Measurements from ENCODE around the gene C1orf50.

Gene C1orf50

GRCh38 chr1:42736152-42736551 is 30.9 kb upstream of the C1orf50 start:
- FAIRE-seq (no peak), DNase-seq (ENCODE audit: insufficient read length, low spot score) (no peak)
- TF ChIP-seq, protein P1, sequence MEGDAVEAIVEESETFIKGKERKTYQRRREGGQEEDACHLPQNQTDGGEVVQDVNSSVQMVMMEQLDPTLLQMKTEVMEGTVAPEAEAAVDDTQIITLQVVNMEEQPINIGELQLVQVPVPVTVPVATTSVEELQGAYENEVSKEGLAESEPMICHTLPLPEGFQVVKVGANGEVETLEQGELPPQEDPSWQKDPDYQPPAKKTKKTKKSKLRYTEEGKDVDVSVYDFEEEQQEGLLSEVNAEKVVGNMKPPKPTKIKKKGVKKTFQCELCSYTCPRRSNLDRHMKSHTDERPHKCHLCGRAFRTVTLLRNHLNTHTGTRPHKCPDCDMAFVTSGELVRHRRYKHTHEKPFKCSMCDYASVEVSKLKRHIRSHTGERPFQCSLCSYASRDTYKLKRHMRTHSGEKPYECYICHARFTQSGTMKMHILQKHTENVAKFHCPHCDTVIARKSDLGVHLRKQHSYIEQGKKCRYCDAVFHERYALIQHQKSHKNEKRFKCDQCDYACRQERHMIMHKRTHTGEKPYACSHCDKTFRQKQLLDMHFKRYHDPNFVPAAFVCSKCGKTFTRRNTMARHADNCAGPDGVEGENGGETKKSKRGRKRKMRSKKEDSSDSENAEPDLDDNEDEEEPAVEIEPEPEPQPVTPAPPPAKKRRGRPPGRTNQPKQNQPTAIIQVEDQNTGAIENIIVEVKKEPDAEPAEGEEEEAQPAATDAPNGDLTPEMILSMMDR (IDR thresholded peaks at IDR 0.05; ENCODE audit: insufficient read depth, missing control alignments), result no peak

DNA sequence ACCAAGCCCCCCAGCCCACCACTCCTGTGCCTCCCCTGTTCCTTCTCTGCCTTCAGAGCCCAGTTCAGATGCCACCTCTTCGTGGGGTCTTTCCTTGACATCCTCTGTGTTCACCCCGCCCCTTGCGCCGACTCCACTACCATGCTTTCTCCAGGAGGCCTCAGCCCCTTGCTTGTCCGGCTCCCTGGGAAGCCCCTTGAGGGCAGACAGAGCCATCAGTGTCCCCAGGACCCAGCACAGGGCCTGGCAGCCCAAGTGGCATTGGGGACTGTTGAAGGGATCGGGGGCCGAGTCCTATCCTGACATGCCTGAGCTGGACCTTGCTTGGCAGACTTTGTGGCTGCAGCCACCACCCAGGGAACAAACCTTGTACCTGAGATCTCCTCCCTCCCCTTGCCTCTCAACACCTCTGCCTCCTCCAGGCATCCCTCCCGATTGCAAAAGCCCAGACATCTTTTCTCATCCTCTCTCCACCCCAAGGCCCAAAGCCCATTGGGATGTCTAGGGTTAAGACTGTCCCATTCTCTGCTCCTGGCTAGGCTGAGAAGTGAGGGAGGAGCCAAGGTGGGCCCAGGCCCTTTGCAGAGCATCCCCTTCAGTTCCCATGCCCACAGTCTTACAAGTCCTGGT is 30.4 kb upstream of the C1orf50 start:
- TF ChIP-seq, protein P1 (IDR thresholded peaks at IDR 0.05; ENCODE audit: insufficient read depth, missing control alignments), result no peak
- no peak for FAIRE-seq
- DNase-seq (ENCODE audit: insufficient read length, low spot score), result no peak

- DNase-seq (ENCODE audit: insufficient read length, low spot score) (no peak), FAIRE-seq (no peak)
Measured at GRCh38 chr1:42737257-42737656, 29.8 kb upstream of the C1orf50 start.

DNA sequence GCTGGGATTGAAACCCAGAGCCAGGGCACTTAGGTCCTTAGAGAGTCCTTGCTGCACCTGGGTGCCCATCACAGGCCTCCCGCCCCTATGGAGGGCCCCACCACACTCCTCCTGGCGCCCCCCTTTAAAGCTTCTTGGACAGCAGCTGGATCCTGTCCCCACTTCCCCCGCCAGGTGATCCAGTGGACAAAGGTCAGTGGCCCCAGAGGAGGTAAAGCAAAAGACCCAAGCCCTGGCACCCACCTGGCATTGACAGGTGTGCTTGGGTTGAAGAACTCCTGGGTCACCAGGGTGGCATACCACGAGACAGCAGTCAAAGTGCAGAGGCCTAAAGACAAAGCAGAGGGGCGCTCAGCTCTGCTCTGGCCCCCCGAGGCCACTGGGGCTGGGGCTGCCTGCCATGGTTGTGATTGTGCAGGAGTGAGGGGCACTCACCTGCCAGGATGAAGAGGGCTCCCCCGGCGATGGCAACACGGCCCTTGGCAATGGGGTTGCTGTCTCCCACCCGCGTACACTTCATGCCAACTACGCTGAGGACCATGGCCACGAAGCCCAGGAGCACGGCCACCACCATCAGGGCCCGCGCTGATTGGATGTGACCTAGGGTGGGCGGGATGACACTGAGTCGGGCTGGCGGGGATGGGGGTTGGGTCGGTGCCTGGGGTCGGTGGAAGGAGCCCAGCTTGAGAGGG is 28.9 kb upstream of the C1orf50 start:
- DNase-seq (ENCODE audit: insufficient read length, low spot score) (no peak), FAIRE-seq (no peak)
- TF ChIP-seq, protein P1 (IDR thresholded peaks at IDR 0.05; ENCODE audit: insufficient read depth, missing control alignments), result no peak

More at GRCh38 chr1:42737257-42737656, 29.8 kb upstream of the C1orf50 start:
- TF ChIP-seq, protein P1 (IDR thresholded peaks at IDR 0.05; ENCODE audit: insufficient read depth, missing control alignments), result no peak

DNA sequence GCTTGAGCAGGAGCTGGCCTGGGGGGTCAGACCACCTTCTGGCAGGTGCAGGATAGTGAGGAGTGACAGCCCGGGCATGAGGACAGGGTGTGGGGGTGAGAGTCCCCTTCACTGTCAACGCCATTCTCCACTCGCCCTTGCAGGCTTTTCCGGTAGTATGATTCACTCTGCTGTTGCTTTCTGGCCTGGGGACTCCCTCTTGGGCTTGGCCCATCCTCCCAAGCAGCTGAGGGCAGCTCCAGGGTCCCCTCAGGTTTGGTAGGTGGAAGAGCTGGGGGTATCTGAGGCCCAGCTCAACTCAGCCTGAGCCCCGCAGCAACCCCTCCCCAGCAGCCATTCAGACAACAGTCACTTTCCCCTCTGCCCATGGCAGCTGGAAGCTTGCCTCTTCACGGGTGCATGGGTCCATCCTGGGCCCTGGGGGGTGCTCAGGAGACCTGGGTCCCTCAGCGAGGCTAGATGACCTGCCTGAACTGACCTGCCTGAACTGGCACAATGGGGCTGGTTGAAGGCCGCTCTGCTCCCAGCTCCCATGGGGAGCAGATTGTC is 28.3 kb upstream of the C1orf50 start:
- FAIRE-seq, result no peak
- DNase-seq (ENCODE audit: insufficient read length, low spot score), result no peak
- TF ChIP-seq, protein P1 (IDR thresholded peaks at IDR 0.05; ENCODE audit: insufficient read depth, missing control alignments), result no peak

GRCh38 chr1:42739753-42740700 is 27.0 kb upstream of the C1orf50 start, which contains the start of gene CLDN19:
TSS of gene CLDN19 (minus strand) at chr1:42740236. CDS start at chr1:42740063, 173 bp downstream.
- no peak for FAIRE-seq
- TF ChIP-seq, protein P1 (IDR thresholded peaks at IDR 0.05; ENCODE audit: insufficient read depth, missing control alignments), result no peak
- DNase-seq (ENCODE audit: insufficient read length, low spot score), result no peak

Measured in D721Med (cell line).